SH-SY5Y (cell line): ENCODE data around the gene ZNF343.

Experiments
- GATA2 ChIP-seq: IDR thresholded peaks from 2 replicates; pipeline ENCODE4 v1.6.1; 2011; ENCODE audit warnings: mild to moderate bottlenecking, low read depth, low read length
- GATA3 ChIP-seq: IDR thresholded peaks from 2 replicates; pipeline ENCODE4 v1.6.1; 2011; ENCODE audit warnings: low read depth, mild to moderate bottlenecking, low read length, moderate library complexity

GRCh38 chr20:2538356-2538755 is 29.6 kb upstream of the ZNF343 start:
- TF ChIP-seq GATA2 (no peak), GATA3 (no peak)
